G401.6 (cell line): Measurements from ENCODE around the gene REG1B.
"Not testable (repeated sequence)": the region's sequence is repeated elsewhere in the genome, so short reads cannot be mapped to it uniquely, and the experiment has no call there.

Source experiments
- FAIRE-seq: peaks from 2 replicates; lab custom pipeline; 2012; peaks lifted over from hg19 to GRCh38; lab: Jason Lieb, UNC

The REG1B gene

DNA sequence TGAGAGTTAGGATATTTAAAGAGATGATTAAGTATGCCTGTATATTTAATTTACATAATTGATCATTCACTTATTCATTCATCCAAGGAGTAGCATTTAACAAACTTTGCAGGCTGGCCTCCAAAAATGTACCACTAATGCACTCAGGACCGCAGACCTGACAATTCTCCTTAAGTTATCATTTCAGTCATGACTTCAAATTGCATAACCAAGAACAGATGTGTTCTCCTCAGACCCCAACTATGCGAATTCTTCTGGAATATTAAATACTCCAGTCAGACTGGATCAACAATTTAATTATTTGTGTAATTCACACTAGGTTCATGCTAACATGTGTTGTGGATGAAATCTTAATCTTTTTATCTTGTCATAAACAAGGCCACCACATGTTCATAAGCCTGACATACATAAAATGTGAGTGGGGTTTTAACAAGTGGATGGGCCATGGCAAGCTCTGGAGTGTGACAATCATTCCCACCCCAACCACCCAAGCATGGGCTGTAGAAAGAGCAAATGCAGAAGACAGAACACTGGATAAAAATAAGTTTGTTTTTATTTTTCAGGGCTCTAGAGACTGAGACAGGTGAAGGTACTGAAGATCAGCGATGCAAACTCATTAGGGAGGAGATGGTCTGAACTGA, 3.2 kb downstream of the REG1B start:
- FAIRE-seq, result no peak

DNA sequence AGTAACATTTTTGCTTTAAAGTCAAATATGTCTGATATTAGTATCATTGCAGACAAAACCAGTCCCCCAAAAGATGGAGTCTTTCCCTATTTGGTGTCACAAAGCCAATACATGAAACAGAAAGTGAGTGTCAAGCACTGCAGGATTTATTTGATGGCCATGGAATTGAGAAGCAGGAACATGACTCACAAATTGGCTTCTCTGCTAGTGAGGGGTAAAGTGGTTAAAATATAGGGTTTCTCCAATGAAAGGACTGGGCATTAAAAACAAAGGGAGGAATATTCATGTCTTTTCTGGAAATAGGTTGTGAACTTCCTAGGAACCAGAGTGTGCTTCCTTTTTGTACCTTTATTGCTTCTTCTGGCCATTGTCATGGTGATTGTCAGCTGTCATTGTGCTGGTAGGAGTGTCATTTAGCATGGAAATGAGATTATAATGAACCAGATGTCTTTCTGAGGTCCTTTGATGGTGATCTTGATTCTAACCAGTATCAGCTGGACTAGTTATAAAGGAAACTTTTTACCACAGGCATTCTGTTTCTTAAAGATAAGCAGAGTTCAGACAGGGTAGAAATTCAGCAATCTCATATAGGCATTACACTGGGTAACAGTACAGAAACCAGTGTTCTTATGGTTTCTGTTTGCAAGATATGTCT, 4.1 kb downstream of the REG1B start:
- FAIRE-seq, result no peak

DNA sequence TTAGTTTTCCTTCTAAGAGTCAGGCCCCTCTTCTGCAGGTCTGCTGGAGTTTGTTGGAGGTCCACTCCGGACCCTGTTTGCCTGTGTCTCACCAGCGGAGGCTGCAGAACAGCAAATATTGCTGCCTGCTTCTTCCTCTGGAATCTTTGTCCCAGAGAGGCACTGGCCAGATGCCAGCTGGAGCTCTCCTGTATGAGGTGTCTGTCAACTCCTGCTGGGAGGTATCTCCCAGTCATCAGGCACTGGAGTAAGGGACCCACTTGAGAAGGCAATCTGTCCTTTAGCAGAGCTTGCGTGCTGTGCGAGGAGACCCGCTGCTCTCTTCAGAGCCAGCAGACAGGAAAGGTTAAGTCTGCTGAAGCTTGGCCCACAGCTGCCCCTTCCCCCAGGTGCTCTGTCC, 4.8 kb downstream of the REG1B start:
- no peak for FAIRE-seq

DNA sequence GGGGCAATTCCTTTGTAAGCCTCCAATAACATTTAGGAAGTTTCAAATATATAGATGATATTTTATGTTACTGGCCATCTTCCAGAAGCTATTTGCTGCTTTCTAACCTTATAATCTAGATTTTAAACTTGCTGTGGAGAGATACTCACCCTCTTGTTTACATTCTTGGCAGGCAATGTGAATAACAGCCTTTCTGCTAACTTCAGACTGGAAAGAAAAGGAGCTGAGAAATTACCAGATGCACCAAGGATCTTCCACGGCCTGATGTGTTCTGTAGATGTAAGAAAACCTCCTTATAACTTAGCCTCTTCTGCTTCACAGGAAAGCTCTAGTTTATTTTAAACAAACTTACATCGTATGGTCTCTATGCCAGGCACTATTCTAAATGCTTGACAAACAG, 16.7 kb downstream of the REG1B start:
- no peak for FAIRE-seq

DNA sequence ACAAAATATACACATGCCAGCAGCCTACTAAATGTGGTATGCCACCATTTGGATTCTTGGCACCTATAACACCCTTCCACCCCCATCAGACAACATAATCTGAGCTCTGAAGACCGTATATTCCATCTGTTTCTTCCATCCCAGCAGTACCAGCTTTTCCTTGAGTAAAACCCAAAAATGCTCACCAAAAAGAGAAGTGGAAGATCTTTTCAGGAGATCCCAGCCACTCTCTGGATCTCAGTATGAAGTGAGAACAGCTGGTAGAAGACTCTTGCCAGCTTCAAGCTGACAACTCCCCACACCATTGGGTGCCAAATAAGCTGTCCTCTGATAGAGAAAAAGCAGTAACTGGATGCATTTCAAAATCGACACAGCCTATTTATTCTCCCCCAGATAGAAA, 22.6 kb downstream of the REG1B start:
- FAIRE-seq, result no peak

DNA sequence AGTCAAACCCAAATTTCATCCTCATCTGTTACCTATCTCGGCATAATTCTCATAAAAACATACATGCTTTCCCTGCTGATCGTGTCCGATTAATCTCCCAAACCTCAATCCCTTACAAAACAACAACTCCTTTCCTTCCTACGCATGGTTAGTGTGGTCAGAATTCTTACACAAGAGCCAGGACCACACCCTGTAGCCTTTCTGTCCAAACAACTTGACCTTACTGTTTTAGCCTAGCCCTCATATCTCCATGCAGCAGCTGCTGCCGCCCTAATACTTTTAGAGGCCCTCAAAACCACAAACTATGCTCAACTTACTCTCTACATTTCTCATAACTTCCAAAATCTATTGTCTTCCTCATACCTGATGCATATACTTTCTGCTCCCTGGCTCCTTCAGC, 33.0 kb downstream of the REG1B start:
- not testable (repeated sequence) for FAIRE-seq

DNA sequence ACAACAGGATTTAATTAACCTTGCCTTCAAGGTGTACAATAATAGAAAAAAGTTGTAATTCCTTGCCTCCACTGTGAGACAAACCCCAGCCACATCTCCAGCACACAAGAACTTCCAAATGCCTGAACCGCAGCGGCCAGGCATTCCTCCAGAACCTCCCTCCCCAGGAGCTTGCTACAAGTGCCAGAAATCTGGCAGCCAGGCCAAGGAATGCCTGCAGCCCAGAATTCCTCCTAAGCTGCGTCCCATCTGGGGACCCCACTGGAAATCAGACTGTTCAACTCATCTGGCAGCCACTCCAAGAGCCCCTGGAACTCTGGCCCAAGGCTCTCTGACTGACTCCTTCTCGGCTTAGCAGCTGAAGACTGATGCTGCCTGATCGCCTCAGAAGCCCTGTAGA, 34.3 kb downstream of the REG1B start:
- FAIRE-seq, result not testable (repeated sequence)

DNA sequence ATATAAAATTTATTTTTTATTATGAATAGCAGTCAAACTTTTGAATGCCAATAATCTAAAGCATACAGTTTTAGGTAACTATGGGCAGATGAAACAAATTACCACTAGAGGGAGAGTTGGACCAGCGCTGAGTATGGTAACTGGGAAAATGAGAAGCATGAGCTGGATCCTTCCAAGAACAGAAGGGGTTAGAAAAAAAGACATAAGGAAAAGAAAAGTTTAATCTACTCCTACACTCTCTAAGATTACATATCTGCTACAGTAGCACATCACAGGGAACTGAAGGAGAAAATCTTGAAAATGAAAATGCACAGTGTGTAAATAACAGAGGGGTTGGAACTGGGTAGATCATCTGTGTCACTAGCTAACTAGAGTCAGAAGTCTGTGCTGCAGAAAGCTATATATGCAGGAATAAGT, 46.8 kb downstream of the REG1B start:
- no peak for FAIRE-seq

DNA sequence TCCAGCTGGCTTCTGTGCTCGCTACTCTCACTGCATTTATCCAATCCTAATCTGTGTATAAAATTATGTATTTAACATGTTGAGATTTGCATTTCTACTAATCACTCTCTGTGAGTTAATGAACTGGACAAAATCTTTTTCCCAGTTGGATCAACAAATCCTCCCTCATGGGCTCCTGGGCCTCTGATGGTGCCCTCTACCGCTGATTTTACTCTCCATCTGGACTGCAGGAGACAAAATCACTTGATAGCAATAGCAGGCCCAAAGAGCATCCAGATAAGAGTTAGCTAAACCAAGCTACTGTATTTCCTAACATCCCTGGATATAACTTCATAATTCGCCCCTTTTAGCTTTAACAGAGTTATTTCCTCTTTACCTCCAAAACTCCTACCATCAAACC, 47.8 kb downstream of the REG1B start:
- no peak for FAIRE-seq
